Liver (tissue), 9 donors: ENCODE measurements around the gene ARPC1A. TPM values are rescaled to one million over a fixed set of nuclear protein-coding genes. Genes with fewer than 3 reads are reported as not detected.

ENCODE experiments used
- DNase-seq: peaks from one replicate; pipeline ENCODE4 v3.0.0-alpha.2; 2017; ENCODE audit warnings: low spot score
- H3K27ac ChIP-seq, 2 donors: one replicate each; pipeline ENCODE4 v1.7.0; 2013; ENCODE audit warnings: inconsistent platforms in 2 of 2, low read length in 2 of 2, control low read depth in 1 of 2, low read depth in 1 of 2, mild to moderate bottlenecking in 1 of 2
- H3K27me3 ChIP-seq, 4 donors: one replicate each; pipeline versions ENCODE4 v1.6.1 to v1.7.0; 2013; ENCODE audit warnings: low read length in 3 of 4, inconsistent platforms in 1 of 4, mild to moderate bottlenecking in 1 of 4, moderate library complexity in 1 of 4; ENCODE audit not compliant: control insufficient read depth in 4 of 4, insufficient read depth in 4 of 4
- H3K36me3 ChIP-seq, 4 donors: one replicate each; pipeline versions ENCODE4 v1.6.1 to v1.7.0; 2013; ENCODE audit warnings: low read length in 3 of 4, mild to moderate bottlenecking in 3 of 4, low read depth in 1 of 4, moderate library complexity in 1 of 4; ENCODE audit not compliant: control insufficient read depth in 4 of 4, insufficient read depth in 3 of 4
- H3K4me1 ChIP-seq, 4 donors: one replicate each; pipeline versions ENCODE4 v1.6.1 to v1.7.0; 2013; ENCODE audit warnings: low read length in 3 of 4, mild to moderate bottlenecking in 3 of 4, moderate library complexity in 1 of 4; ENCODE audit not compliant: control insufficient read depth in 4 of 4, insufficient read depth in 4 of 4
- H3K4me3 ChIP-seq, 3 donors: one replicate each; pipeline versions ENCODE4 v1.6.1 to v1.7.0; 2013; ENCODE audit warnings: low read length in 3 of 3, control low read depth in 1 of 3, low read depth in 1 of 3, mild to moderate bottlenecking in 1 of 3
- H3K9ac ChIP-seq, 2 donors: one replicate each; pipeline ENCODE4 v1.7.0; 2013; ENCODE audit warnings: low read length in 2 of 2, mild to moderate bottlenecking in 2 of 2, moderate library complexity in 2 of 2, control low read depth in 1 of 2, low read depth in 1 of 2
- H3K9me3 ChIP-seq, 4 donors: one replicate each; pipeline versions ENCODE4 v1.6.1 to v1.7.0; 2013; ENCODE audit warnings: low read length in 3 of 4; ENCODE audit not compliant: control insufficient read depth in 4 of 4
- ATF3 ChIP-seq: IDR thresholded peaks from 2 replicates; pipeline ENCODE4 v1.6.1; 2016; ENCODE audit warnings: antibody characterized with exemption
- CTCF ChIP-seq: fragments of 150-350 bp; IDR thresholded peaks from 2 replicates; pipeline ENCODE4 v1.5.1; 2017; ENCODE audit warnings: improper control_type of control experiment, low read depth, low read length; ENCODE audit not compliant: missing input control
- EGR1 ChIP-seq, 2 donors: IDR thresholded peaks; 2 replicates each; pipeline ENCODE4 v1.6.1; 2016 to 2018; ENCODE audit warnings: antibody characterized with exemption in 2 of 2, low read depth in 2 of 2
- FOXA1 ChIP-seq: IDR thresholded peaks from 2 replicates; pipeline ENCODE4 v1.6.1; 2016; ENCODE audit warnings: antibody characterized with exemption
- FOXA2 ChIP-seq: IDR thresholded peaks from 2 replicates; pipeline ENCODE4 v1.6.1; 2016; ENCODE audit warnings: antibody characterized with exemption
- GABPA ChIP-seq, 2 donors: IDR thresholded peaks in 1 of 2; conservative IDR thresholded peaks in 1 of 2; 2 replicates each; pipeline ENCODE4 v1.6.1; 2016; ENCODE audit warnings: antibody characterized with exemption in 2 of 2, mild to moderate bottlenecking in 1 of 2, moderate library complexity in 1 of 2
- HNF4A ChIP-seq, 2 donors: conservative IDR thresholded peaks; 2 replicates each; pipeline ENCODE4 v1.6.1; 2016; ENCODE audit warnings: antibody characterized with exemption in 2 of 2, mild to moderate bottlenecking in 2 of 2
- HNF4G ChIP-seq: IDR thresholded peaks from 2 replicates; pipeline ENCODE4 v1.6.1; 2016; ENCODE audit warnings: antibody characterized with exemption
- JUND ChIP-seq, 2 donors: IDR thresholded peaks; 2 replicates each; pipeline ENCODE4 v1.6.1; 2016; ENCODE audit warnings: antibody characterized with exemption in 2 of 2
- MAX ChIP-seq: IDR thresholded peaks from 2 replicates; pipeline ENCODE4 v1.6.1; 2016; ENCODE audit warnings: antibody characterized with exemption
- NR2F2 ChIP-seq: IDR thresholded peaks from 2 replicates; pipeline ENCODE4 v1.6.1; 2016; ENCODE audit warnings: antibody characterized with exemption
- RAD21 ChIP-seq, 2 donors: IDR thresholded peaks; 2 replicates each; pipeline ENCODE4 v1.6.1; 2016; ENCODE audit warnings: antibody characterized with exemption in 2 of 2, mild to moderate bottlenecking in 2 of 2
- REST ChIP-seq: IDR thresholded peaks from 2 replicates; pipeline ENCODE4 v1.6.1; 2016; ENCODE audit warnings: antibody characterized with exemption, mild to moderate bottlenecking
- RXRA ChIP-seq, 2 donors: IDR thresholded peaks; 2 replicates each; pipeline ENCODE4 v1.6.1; 2017 to 2018; ENCODE audit warnings: antibody characterized with exemption in 2 of 2, mild to moderate bottlenecking in 1 of 2
- SP1 ChIP-seq: IDR thresholded peaks from 2 replicates; pipeline ENCODE4 v1.6.1; 2018; ENCODE audit warnings: antibody characterized with exemption, mild to moderate bottlenecking
- TAF1 ChIP-seq: conservative IDR thresholded peaks from 2 replicates; pipeline ENCODE4 v1.6.1; 2016; ENCODE audit warnings: antibody characterized with exemption, mild to moderate bottlenecking
- YY1 ChIP-seq: IDR thresholded peaks from 2 replicates; pipeline ENCODE4 v1.6.1; 2016; ENCODE audit warnings: antibody characterized with exemption, mild to moderate bottlenecking
- ZBTB33 ChIP-seq: IDR thresholded peaks from 2 replicates; pipeline ENCODE4 v1.6.1; 2016; ENCODE audit warnings: antibody characterized with exemption
- WGBS: extraction: QIAGEN DNeasy Blood & Tissue Kit; methylation state at CpG from one replicate; pipeline ENCODE4 v1.1.7; 2013; 5-methylcytosine and 5-hydroxymethylcytosine counted together
- polyA plus RNA-seq, 2 donors: library from polyadenylated mRNA; stranded (reverse) in 1 of 2; unstranded in 1 of 2; fragments of 200-250 nt in 1 of 2; fragments of >200 nt in 1 of 2; fragmentation: Nextera tagmentation in 1 of 2; extraction: Ambion mirVana in 1 of 2; gene quantifications; one replicate each; pipeline versions ENCODE4 v1.2.1 to v1.2.3, GENCODE V29; 2013 to 2015
- total RNA-seq, 2 donors: library from RNA; depleted of rRNA; stranded (reverse); fragments of >200 nt; gene quantifications; one replicate each; pipeline ENCODE4 v1.2.3, GENCODE V29; 2014
- donor health status: healthy.
- donor health status: healthy.
- donor health status: healthy.
- donor health status: healthy.
- donor health status: healthy.

ARPC1A gene
- total and polyA plus RNA-seq, 4 donors: 46.7 to 84.0 (median 60.8) TPM

- TF ChIP-seq MAX: no peak
- no peak for TF ChIP-seq EGR1 (IDR thresholded peaks at IDR 0.05; ENCODE audit: low read depth in 2 of 2)
- TF ChIP-seq CTCF: no peak
- no peak for TF ChIP-seq RAD21 (IDR thresholded peaks at IDR 0.05)
- no peak for TF ChIP-seq YY1
- no peak for TF ChIP-seq NR2F2
- TF ChIP-seq TAF1: no peak
- TF ChIP-seq ZBTB33: no peak
- no peak for TF ChIP-seq FOXA1
- TF ChIP-seq RXRA (IDR thresholded peaks at IDR 0.05): no peak
- TF ChIP-seq HNF4A (conservative IDR thresholded peaks at IDR 0.05): no peak
- no peak for TF ChIP-seq JUND (IDR thresholded peaks at IDR 0.05)
- TF ChIP-seq GABPA (IDR thresholded peaks at IDR 0.05 in 1 of 2, conservative IDR thresholded peaks at IDR 0.05 in 1 of 2): no peak
- no peak for TF ChIP-seq REST
- TF ChIP-seq ATF3: no peak
- TF ChIP-seq FOXA2: no peak
- Histone ChIP-seq H3K4me3 (no peak overlapping the region), H3K36me3 (no peaks in the 10 kb centered on the region), H3K9me3 (no peaks in the 10 kb centered on the region), H3K27ac (no peak overlapping the region), H3K27me3 (no peaks in the 10 kb centered on the region), H3K4me1 (peaks cover 15 to 30% (median 23%) of the 10 kb centered on the region in 4 donors), H3K9ac (no peak overlapping the region)
- 97% methylated on average over 14 of the region's 14 CpGs for WGBS
- DNase-seq: no peak
Observed at GRCh38 chr7:99324559-99324958, 1.1 kb upstream of the ARPC1A start.

GRCh38 chr7:99325001-99325493 lies 651 bp upstream of the ARPC1A start:
- Histone ChIP-seq H3K27ac (no peak overlapping the region), H3K4me1 (peaks cover 15 to 30% (median 23%) of the 10 kb centered on the region in 4 donors), H3K9me3 (no peaks in the 10 kb centered on the region), H3K36me3 (no peaks in the 10 kb centered on the region), H3K9ac (peak overlapping the region; percentile 76 to 98), H3K27me3 (no peaks in the 10 kb centered on the region), H3K4me3 (peak overlapping the region; percentile 62 to 79 (median 75))
- no peak for DNase-seq
- 34% methylated on average over 14 of the region's 14 CpGs for WGBS
- TF ChIP-seq ATF3 (no peak), TAF1 (no peak), HNF4G (no peak), YY1 (no peak), SP1 (no peak), FOXA2 (no peak), RAD21 (IDR thresholded peaks at IDR 0.05) (no peak), GABPA (IDR thresholded peaks at IDR 0.05 in 1 of 2, conservative IDR thresholded peaks at IDR 0.05 in 1 of 2) (no peak), FOXA1 (no peak), EGR1 (IDR thresholded peaks at IDR 0.05; ENCODE audit: low read depth in 2 of 2) (no peak), CTCF (no peak)
